Keratinocyte (primary cell): ENCODE data around the gene ORM2.

Experiments
- EZH2 ChIP-seq: IDR thresholded peaks from one replicate; pipeline ENCODE4 v1.6.1; 2012; ENCODE audit warnings: inconsistent platforms, mild to moderate bottlenecking, low read length, moderate library complexity
- TF ChIP-seq, protein P1 (sequence below), 3 experiments: IDR thresholded peaks in 1 of 3; conservative IDR thresholded peaks in 1 of 3; optimal IDR thresholded peaks in 1 of 3; 2 replicates in 2 of 3; 3 replicates in 1 of 3; pipeline versions ENCODE3 to v1.5.1; 2011; ENCODE audit warnings: low read length in 3 of 3, mild to moderate bottlenecking in 3 of 3, moderate library complexity in 2 of 3, control low read depth in 1 of 3, inconsistent platforms in 1 of 3; ENCODE audit not compliant: insufficient read depth in 2 of 3; ENCODE audit errors: extremely low read depth in 1 of 3

DNA sequence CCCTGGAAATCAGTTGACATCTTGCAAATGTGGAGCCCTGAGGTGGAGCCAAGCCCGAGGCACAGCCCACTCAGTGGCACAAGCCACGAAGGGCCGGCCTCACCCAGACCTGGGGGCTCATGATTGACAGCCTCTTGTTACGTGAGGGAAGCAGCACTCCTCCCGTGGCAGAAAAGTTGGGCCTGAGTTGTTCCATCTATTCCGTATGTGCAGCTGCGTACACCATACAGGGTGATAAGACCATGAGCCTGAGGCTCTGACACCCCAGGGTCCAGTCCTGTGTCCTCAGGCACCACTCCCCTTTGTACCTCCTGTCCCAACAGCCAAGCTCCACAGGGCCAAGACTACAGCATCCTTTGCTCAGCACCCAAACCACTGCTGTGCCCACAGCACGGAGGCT is 1.9 kb upstream of the ORM2 start:
- TF ChIP-seq, protein P1, sequence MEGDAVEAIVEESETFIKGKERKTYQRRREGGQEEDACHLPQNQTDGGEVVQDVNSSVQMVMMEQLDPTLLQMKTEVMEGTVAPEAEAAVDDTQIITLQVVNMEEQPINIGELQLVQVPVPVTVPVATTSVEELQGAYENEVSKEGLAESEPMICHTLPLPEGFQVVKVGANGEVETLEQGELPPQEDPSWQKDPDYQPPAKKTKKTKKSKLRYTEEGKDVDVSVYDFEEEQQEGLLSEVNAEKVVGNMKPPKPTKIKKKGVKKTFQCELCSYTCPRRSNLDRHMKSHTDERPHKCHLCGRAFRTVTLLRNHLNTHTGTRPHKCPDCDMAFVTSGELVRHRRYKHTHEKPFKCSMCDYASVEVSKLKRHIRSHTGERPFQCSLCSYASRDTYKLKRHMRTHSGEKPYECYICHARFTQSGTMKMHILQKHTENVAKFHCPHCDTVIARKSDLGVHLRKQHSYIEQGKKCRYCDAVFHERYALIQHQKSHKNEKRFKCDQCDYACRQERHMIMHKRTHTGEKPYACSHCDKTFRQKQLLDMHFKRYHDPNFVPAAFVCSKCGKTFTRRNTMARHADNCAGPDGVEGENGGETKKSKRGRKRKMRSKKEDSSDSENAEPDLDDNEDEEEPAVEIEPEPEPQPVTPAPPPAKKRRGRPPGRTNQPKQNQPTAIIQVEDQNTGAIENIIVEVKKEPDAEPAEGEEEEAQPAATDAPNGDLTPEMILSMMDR (optimal IDR thresholded peaks at IDR 0.05 in 1 of 3, IDR thresholded peaks at IDR 0.05 in 1 of 3, conservative IDR thresholded peaks at IDR 0.05 in 1 of 3; ENCODE audit: extremely low read depth in 1 of 3, insufficient read depth in 2 of 3, low read length in 3 of 3): no peak
- TF ChIP-seq EZH2: no peak
